GM19035 (cell line): ENCODE results near the gene SOX5.
"Not testable (repeated sequence)": the region's sequence is repeated elsewhere in the genome, so short reads cannot be mapped to it uniquely, and the experiment has no call there.

Experiments
- ATAC-seq: cut with Tn5 transposase; IDR thresholded peaks from one replicate; pipeline ENCODE4 v1.9.1; 2021; ENCODE audit not compliant: unreplicated experiment

Gene SOX5

DNA sequence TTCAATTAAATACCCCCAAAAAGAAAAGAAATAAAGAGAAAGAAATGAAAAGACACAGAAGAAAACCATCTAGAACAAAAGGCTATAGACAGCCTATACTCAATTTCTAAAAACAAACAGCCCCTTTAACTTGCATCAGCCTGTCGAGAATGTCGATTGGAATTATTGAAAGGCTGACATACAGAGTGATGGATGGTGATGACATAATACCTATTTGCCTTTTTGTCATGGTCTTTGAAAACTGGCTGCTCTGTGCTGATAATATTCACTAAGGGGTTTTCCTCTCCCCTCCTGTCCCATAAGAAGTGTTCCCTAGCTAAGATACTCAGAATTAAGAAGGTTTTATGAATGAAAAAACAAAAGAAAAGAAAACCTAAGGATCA, 393.7 kb downstream of the SOX5 start:
- ATAC-seq: no peak

DNA sequence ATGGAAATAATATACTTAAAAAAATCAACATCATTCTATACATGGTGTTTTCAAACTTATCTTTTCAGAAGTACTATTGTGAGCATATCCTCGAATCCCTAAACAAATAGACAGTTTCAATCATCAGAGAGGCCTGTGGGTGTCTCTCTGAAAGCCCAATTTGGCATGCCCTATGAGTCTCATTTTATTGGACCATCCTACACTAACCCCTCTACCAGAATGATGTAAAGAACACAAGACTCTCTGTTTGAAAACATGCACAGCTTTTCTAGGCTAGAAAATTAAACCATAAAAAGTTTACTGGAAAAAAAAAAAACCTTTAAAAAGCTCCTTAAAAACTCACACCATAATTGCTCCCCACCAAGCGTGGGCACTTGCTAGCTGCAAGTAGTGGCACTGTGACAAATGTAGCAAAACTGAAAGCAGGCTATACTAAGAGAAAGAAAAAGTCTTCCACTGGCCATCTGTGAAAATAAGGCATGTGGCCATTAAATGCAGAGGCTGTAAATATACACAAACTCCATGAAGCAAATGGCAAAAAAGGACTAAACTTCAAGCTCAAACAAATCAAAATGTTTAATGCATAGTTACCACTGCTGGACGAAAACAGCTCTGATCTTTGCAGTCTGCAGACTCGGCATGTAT, 394.2 kb downstream of the SOX5 start:
- no peak for ATAC-seq

DNA sequence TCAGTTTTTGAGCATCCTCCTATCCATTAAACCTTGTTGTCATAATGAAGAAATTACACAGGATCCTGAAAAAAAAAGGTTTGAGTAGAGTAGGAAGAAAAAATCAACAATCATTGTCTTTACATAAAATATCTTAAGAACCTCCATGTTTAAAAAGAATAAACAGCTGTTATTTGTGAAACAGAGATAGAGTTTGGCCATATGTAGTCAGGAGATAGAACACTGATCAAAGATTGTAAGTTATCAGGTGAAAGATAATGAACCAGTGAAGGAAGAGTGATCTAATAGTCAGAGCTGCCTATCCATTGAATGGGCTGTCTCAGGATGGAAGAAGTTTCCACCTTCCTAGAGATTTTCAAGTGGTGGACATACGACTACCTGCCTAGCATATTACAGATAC, 397.1 kb downstream of the SOX5 start:
- ATAC-seq: no peak

DNA sequence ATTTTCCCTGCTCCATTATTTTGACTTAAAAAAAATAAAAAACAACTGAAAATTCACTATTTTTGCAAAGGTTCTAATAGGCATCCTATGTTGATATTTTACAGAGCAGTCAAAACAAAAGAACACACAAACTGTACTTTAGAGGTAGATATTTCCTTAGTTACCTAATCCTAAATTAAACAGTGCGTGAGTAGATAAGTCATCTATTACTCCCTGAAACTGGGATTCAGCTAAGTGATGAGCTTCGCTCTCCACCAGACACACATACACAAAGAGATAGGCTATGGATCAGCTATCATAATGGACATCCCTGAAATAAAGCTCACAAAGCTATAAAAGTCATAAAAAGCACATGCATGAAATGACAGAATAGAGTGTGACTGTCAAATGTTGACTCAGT, 398.7 kb downstream of the SOX5 start:
- ATAC-seq: no peak

DNA sequence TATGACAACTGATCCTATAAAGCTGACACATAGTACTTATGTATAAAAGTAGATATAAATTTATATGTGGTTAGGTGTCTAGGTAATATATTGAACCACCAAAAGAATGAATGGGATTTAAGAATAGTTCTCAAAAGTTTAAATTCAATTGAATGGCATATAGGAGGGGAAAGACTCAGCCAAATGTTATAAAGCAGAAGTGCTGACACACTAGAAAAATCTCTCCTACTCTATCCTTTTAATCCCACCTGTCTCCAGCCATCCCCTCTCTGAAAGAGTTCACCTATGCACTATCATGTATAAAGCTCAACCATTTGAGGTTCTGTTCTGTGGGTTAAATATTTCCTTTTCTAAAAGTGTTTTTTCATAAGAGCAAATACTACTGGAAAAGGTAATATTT, 400.7 kb downstream of the SOX5 start:
- ATAC-seq: no peak

DNA sequence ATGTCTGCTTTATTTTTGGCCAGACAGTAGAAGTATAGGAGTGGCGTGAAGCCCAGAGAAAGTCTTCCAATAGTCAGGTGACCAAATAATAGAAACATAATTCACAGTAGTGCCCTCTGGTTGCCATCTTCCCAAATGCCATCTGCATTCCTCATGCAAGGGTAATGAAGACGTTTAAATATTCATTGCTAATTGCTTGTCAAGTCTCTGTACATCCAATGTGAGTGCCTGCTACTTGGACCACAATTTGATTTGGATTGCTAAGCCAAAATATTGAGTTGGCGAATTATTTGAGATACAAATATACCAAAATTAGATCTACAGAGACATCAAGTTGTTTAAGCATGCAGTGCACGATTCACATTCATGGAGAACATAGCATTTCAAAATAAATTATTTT, 402.7 kb downstream of the SOX5 start:
- ATAC-seq: no peak

DNA sequence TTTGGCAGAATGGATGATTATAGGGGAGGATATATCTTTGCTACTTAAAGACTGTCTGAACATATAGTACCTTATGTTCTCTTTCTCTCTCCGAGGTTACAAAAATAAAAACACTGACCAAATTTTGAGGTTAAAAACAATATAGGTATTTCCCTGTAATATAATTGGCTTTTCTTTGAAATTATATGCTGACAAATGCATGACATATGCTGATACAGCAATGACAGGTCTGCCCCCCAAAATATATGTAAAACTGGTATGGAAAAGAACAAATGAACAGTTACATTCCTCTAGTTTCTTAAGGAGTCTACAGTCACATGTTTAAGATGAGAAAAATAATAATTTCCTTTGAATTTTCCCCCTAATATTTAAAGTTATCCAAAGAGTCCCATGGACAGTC, 405.7 kb downstream of the SOX5 start:
- no peak for ATAC-seq

DNA sequence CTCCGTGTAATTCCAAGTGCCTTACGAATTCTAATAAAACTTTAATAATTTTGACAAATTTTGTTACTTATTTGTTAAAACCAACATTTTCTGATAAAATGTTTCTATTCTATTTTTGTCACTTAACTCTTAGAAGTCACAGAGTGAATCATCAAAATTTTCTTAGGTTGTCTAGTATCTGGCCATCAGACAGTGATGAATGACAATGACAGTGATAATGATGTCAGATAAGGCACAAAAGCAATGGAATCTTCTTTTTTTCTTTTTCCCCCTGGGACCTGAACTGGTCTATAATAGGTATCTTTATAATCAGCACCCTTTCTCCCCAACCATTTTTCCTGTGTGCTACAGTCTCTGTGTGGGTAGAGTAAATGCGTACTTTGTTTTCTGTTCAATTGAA, 407.3 kb downstream of the SOX5 start:
- no peak for ATAC-seq

DNA sequence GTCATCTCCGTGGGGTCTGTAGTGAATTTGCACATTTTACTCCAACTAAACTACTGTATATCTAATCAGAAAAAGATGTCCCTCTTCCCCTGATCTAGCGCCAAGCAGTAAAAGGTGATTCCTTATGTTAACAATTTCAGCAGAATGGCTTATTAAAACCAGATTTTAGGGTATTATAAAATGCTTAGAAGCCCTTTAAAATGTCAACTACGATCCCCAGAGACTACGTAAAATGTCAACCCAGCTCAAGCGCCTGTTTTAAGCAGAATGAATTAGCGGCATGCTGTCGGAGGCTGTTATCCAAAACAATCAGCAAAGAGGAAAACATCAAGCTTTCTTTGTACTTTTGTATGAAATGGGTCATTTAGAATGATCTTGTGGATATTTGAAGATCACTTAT, 408.9 kb downstream of the SOX5 start:
- ATAC-seq: no peak

DNA sequence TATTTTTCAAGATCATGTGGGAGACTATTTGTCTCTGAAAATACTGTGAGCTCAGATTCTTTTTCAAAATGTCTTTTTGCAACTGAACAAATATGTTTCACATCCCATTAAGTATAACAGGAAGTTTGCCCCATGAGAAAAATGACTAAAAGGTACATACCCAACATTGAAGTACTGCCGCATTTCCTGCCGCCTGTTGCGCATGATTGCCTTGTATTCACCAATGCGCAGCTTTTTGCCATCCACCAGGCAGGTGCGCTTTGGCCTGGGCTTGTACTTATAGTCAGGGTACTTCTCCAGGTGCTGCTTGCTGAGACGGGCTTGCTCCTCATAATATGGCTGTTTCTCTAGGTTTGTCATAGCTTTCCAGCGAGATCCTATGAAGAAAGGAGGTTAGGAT, 413.2 kb downstream of the SOX5 start:
- ATAC-seq: peak; percentile 89

DNA sequence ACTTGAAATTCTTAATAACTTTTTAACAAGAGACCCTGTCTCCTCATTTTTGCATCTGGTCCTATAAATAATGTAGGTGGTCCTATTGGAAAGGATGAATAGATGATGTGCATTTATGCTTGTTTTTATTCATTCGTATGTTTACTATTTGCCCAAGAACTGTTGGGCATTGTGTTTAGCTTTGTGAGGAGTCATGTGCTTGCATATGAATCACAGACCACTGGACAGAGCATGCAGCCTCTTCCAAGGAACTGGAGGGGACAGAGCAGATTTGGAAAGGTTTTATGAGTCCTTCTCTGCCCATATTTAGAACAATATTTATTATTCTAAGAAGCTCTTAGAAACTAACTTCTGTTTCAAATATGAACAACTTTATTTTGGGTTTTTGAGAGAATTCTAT, 414.0 kb downstream of the SOX5 start:
- no peak for ATAC-seq

DNA sequence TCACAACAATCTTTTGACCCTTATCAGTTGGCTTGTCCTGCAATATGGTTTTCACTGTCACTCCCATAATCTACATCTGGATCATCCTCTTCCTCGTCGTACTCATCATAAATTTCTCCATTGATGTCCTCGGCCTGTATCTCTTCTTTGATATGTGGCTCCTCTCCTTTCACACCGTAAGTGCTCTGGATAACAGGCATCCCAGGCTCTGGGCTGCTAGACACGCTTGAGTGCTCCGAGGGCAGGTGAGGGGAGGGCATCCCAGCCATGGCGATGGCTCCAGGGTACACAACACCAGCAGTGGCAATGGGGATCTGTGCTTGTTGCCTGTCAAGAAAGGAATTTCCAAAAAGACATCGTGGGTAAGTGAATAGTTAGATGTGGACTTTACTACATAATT, 415.3 kb downstream of the SOX5 start:
- ATAC-seq: no peak

DNA sequence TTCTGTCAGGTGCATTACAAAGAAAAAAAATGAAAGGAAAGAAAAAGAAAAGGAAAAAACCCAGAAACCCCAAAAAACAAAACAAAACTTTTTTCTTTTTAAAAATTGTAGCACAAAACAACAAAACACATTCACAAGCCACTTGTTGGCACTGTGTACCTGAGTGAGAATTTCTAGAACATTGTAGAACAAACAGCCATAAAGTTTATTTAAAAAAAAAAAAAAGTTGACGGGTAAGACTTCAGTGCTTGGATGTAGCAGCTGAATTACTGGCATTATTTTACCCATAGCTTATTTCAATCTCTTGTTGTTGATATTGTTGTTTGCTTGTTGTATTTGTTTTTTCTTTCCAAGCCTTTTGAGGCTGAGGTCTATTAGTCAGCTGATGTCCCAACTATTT, 415.8 kb downstream of the SOX5 start:
- ATAC-seq: no peak

DNA sequence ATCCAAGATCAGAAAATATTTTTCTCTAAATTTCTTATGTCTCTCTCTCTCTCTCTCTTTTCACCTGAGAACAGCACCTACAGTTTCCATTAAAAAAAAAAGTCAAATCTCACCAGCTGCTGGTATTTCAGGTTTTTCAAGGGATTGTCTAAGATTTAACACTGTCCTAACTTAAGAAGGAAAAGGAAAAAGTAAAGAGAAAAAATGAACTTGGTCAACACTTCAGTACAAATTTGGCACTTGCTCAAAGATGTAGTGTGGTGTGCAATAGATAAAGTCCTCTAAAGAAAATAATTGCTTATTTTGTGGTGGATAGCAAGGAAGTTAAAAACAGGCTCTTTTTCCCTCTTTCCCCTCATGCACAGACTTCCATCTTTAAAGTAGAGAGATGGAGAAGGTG, 416.2 kb downstream of the SOX5 start:
- ATAC-seq: no peak

DNA sequence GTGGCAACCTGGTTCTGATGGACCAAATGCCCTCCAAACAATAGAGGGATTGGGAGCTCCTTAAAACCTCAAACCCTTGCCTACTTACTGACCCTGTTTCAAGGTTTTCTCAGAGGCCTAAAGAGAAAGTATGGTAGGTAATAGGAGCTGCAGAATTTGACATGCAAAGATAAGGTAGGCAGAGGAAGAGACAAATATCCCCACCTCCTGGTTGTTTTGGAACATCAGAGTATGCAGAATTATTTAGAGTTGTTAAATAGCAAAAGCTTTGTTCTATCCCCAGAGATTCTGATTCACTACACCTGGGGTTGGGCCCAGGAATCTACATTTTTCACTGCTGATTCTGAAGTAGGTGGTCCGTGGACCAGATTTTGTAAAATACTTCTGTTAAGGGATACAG, 421.2 kb downstream of the SOX5 start:
- no peak for ATAC-seq

DNA sequence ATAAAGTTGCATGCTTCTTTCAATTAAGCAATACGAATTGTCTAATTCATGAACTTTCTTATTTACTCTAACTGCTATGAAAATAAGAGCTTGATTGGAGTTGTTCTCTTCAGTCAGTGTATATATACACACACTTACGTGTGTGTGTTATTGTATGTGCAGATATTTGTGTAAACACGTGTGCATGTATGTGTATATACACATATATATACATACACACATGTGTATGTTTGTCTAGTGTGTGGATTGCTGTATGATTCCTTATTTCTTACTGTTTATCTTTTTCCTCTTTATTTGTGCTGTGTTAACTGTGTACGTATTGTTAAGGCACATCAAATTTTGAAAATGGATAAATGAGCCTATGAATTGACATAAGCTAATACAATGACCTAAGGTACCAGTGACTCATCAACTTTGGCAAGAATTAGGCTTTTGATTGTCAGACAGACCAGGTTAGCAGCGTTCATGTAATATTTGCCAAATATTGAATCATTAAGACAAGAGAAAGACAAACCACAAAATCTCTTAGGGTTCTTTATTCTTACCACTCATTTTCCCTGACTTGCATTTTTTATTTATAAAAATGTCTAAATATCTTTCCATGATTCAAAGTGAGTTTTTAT, 423.9 kb downstream of the SOX5 start:
- no peak for ATAC-seq

DNA sequence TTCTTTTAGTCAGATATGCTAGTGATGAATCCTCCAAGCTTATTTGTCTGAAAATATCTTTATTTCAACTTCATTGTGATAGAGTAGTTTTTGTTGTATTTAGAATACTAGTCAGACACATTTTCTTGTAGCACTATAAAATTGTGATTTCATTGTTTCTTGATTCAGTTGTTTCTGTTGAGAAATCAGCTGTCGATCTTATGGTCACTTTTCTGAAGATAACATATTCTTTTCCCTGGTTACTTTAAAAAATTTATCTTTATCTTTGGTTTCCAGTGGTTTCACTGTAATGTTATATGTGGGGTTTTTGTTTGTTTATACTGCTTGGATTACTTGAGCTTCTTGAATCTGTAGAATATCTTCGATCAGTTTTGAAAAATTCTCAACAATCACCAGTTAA, 426.1 kb downstream of the SOX5 start:
- ATAC-seq: no peak

DNA sequence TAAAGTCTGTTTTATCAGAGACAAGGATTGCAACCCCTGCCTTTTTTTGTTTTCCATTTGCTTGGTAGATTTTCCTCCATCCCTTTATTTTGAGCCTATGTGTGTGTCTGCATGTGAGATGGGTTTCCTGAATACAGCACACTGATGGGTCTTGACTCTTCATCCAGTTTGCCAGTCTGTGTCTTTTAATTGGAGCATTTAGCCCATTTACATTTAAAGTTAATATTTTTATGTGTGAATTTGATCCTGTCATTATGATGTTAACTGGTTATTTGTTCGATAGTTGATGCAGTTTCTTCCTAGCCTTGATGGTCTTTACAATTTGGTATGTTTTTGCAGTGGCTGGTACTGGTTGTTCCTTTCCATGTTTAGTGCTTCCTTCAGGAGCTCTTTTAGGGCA, 430.0 kb downstream of the SOX5 start:
- ATAC-seq: not testable (repeated sequence)

DNA sequence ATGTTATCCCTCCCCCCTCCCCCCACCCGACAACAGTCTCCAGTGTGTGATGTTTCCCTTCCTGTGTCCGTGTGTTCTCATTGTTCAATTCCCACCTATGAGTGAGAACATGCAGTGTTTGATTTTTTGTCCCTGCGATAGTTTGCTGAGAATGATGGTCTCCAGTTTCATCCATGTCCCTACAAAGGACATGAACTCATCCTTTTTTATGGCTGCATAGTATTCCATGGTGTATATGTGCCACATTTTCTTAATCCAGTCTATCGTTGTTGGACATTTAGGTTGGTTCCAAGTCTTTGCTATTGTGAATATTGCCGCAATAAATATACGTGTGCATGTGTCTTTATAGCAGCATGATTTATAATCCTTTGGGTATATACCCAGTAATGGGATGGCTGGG, 433.7 kb downstream of the SOX5 start:
- ATAC-seq: not testable (repeated sequence)

DNA sequence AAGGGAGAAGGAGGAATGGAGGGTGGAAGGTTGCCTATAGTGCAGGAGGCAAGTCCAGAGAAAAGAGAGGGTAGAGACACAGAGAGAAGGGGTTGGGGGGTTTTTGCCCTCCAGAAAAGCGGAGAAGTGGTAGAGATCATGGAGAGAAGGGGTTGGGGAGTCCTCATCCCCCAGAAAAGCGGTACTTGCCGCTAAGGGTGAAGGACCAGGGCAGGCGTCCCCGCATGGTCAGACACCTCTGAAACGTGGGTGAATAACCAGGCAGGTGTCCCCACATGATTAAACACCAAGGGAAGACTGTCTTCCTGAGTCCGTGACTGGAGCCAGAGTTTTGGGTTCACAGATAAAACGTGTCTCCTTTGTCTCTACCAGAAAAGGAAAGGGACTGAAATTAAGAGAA, 439.0 kb downstream of the SOX5 start:
- ATAC-seq: no peak

DNA sequence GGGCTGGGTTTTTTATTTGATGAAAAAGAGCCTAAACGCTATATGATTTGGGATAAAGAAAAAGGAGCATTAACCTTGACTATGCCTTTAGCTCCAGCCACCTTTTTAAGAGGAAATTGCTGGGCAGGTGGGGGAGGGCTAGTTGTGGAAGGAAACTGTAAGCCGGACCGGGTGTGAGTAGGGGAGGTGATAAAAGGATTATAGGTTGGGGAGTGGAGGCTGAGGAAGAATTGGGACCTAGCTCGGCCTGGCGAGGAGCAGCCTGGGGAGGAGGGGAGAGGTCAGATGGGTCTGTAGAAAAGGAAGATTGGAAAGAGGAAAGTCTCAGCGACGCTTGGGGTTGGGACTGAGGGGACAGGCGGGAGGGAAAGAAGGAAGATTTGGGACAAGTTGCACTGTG, 439.6 kb downstream of the SOX5 start:
- not testable (repeated sequence) for ATAC-seq

DNA sequence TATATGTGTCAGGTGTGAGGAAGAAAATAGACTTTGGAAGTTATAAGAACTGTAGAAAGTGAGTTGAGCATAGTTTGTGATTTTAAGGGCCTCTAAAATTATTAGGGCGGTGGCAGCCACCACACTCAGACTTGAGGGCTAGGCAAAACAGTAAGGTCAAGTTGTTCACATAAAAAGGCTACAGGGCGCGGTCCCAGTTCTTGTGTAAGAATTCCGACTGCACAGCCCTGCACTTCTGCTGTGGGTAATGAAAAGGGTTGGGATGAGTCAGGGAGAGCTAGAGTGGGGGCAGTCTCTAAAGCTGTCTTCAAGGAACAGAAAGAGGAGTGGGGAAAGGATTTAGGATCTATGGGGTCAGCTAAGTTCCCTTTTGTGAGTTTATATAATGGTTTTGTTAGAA, 441.7 kb downstream of the SOX5 start:
- ATAC-seq: not testable (repeated sequence)

DNA sequence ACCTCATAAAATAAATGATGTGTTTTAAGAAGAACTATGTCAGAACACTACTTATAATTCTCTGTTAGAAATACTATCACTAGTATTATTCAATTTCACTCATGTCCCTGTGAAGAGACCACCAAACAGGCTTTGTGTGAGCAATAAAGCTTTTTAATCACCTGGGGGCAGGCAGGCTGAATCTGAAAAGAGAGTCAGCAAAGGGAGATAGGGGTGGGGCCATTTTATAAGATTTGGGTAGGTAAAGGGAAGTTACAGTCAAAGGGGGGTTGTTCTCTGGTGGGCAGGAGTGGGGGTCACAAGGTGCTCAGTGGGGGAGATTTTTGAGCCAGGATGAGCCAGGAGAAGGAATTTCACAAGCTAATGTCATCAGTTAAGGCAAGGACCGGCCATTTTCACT, 443.7 kb downstream of the SOX5 start:
- not testable (repeated sequence) for ATAC-seq
